ENCODE data around the gene CBX2. TPM values are rescaled to one million over a fixed set of nuclear protein-coding genes. Genes with fewer than 3 reads are reported as not detected.
A peak's percentile ranks its signal among the peaks of the same experiment; 100 is the strongest.

CBX2 gene
- total RNA-seq, 1 experiment from 2014 or later, result 28.3 TPM

- H3K36me3 ChIP-seq (ENCODE audit: control insufficient read depth in 1 of 2, insufficient read depth in 2 of 2, low read length in 2 of 2), result no peaks in the 10 kb centered on the region
- H3K27me3 ChIP-seq (ENCODE audit: insufficient read depth, low read length), result no peaks in the 10 kb centered on the region
- intact Hi-C loops (cut with micrococcal nuclease), result no loop called here
- no peak overlapping the region for H3K9ac ChIP-seq (ENCODE audit: low read length)
- DNase-seq (ENCODE audit: low read depth, low spot score), result no peak
- CTCF ChIA-PET, result interaction anchor here (2.0 kb wide), 1 partner anchor 9 kb away, joined by 9 read pairs; no protein-coding TSS in a partner anchor
- H3K9me2 ChIP-seq (ENCODE audit: insufficient read depth), result no peaks in the 10 kb centered on the region
- no TSS peak for BruUV-seq (replicated peaks)
- H3K4me2 ChIP-seq (ENCODE audit: low read length), result no peak overlapping the region
- H4K20me1 ChIP-seq (ENCODE audit: insufficient read depth), result no peaks in the 10 kb centered on the region
- H3K27ac ChIP-seq (ENCODE audit: low read depth, low read length), result peak overlapping the region; percentile 8; the same call in 1 of the 2 replicates
- POLR2A ChIA-PET, result no interaction called here
- H3K4me3 ChIP-seq (replicated peaks in 1 of 2; ENCODE audit: low read depth in 1 of 2, low read length in 2 of 2), result no peak overlapping the region
- no peak for ATAC-seq
- H2AFZ ChIP-seq (ENCODE audit: low read depth, low read length, poor library complexity, severe bottlenecking), result no peak overlapping the region
- no peaks in the 10 kb centered on the region for H3K9me3 ChIP-seq (ENCODE audit: control insufficient read depth in 1 of 2, insufficient read depth in 1 of 2, low read depth in 1 of 2, low read length in 2 of 2)
- H3K4me1 ChIP-seq (ENCODE audit: control insufficient read depth in 1 of 2, insufficient read depth in 2 of 2, low read length in 2 of 2), result peaks cover 0 to 10% of the 10 kb centered on the region in 2 experiments; a peak in 1 of 4 replicates
- H3K79me2 ChIP-seq (ENCODE audit: insufficient read depth, low read length), result no peaks in the 10 kb centered on the region
- RAD21 ChIA-PET (ENCODE audit: low non-redundant PET in 1 of 2, low total read pairs in 2 of 2, uncharacterized antibody in 2 of 2, unreplicated experiment in 2 of 2), result no interaction called here
- no peak for TF ChIP-seq ATF3 (IDR thresholded peaks at IDR 0.05)
- TF ChIP-seq SRF (IDR thresholded peaks at IDR 0.05; ENCODE audit: low read depth), result no peak
- TF ChIP-seq EZH2 (IDR thresholded peaks at IDR 0.05), result no peak
- no peak for TF ChIP-seq YY1 (IDR thresholded peaks at IDR 0.05; ENCODE audit: extremely low read depth, insufficient replicate concordance, low read depth, low read length)
Measured at GRCh38 chr17:79732804-79733691, 44.9 kb upstream of the CBX2 start.

- TF ChIP-seq RAD21 (IDR thresholded peaks at IDR 0.05; ENCODE audit: low read depth) (no peak), FOSL1 (IDR thresholded peaks at IDR 0.05; ENCODE audit: low read depth) (no peak), ZNF274 (IDR thresholded peaks at IDR 0.05; ENCODE audit: low read depth, low read length) (no peak), SP1 (IDR thresholded peaks at IDR 0.05; ENCODE audit: low read depth) (no peak), YY1 (IDR thresholded peaks at IDR 0.05; ENCODE audit: extremely low read depth, insufficient replicate concordance, low read depth, low read length) (no peak)
- Histone ChIP-seq H3K9me2 (ENCODE audit: insufficient read depth) (no peaks in the 10 kb centered on the region), H3K4me2 (ENCODE audit: low read length) (no peak overlapping the region), H2AFZ (ENCODE audit: low read depth, low read length, poor library complexity, severe bottlenecking) (no peak overlapping the region), H3K79me2 (ENCODE audit: insufficient read depth, low read length) (no peaks in the 10 kb centered on the region), H4K20me1 (ENCODE audit: insufficient read depth) (no peaks in the 10 kb centered on the region), H3K27ac (ENCODE audit: low read depth, low read length) (peak overlapping the region; percentile 8; the same call in 1 of the 2 replicates), H3K27me3 (ENCODE audit: insufficient read depth, low read length) (no peaks in the 10 kb centered on the region), H3K36me3 (ENCODE audit: control insufficient read depth in 1 of 2, insufficient read depth in 2 of 2, low read length in 2 of 2) (no peaks in the 10 kb centered on the region), H3K9ac (ENCODE audit: low read length) (no peak overlapping the region), H3K4me3 (replicated peaks in 1 of 2; ENCODE audit: low read depth in 1 of 2, low read length in 2 of 2) (no peak overlapping the region), H3K9me3 (ENCODE audit: control insufficient read depth in 1 of 2, insufficient read depth in 1 of 2, low read depth in 1 of 2, low read length in 2 of 2) (no peaks in the 10 kb centered on the region), H3K4me1 (ENCODE audit: control insufficient read depth in 1 of 2, insufficient read depth in 2 of 2, low read length in 2 of 2) (peaks cover 0 to 4% of the 10 kb centered on the region in 2 experiments; a peak in 1 of 4 replicates)
- no TSS peak for BruUV-seq (replicated peaks)
- CTCF ChIA-PET, result interaction anchor here (2.0 kb wide), 1 partner anchor 8 kb away, joined by 9 read pairs; no protein-coding TSS in a partner anchor
- DNase-seq (ENCODE audit: low read depth, low spot score), result no peak
- RAD21 ChIA-PET (ENCODE audit: low non-redundant PET in 1 of 2, low total read pairs in 2 of 2, uncharacterized antibody in 2 of 2, unreplicated experiment in 2 of 2), result no interaction called here
- POLR2A ChIA-PET, result no interaction called here
- ATAC-seq, result no peak
- intact Hi-C loops (cut with micrococcal nuclease), result no loop called here
Measured at GRCh38 chr17:79733692-79734070, 44.3 kb upstream of the CBX2 start.
